ENCODE results near the gene SPARC.

- TF ChIP-seq POLR2A (IDR thresholded peaks at IDR 0.05) (no peak), CTCF (IDR thresholded peaks at IDR 0.05) (no peak), EP300 (IDR thresholded peaks at IDR 0.05) (peak in 1 of 4 donors; percentile 5), POLR2AphosphoS5 (IDR thresholded peaks at IDR 0.05) (peak; percentile 31 to 58)
Measured at GRCh38 chr5:151663617-151664293, 23.0 kb downstream of the SPARC start.
